H9 (cell line): ENCODE results near the gene AP2A2. TPM values are rescaled to one million over a fixed set of nuclear protein-coding genes. Genes with fewer than 3 reads are reported as not detected.

Source experiments
- DNase-seq: peaks from one replicate; pipeline ENCODE4 v3.0.0-alpha.2; 2017
- H2AFZ ChIP-seq: one replicate; pipeline ENCODE4 v1.6.1; 2013; ENCODE audit warnings: mild to moderate bottlenecking, low read length, control low read depth, moderate library complexity
- H2AK5ac ChIP-seq: 2 replicates; pipeline ENCODE4 v1.6.1; 2013; ENCODE audit warnings: low read length, control low read depth, mixed read lengths; ENCODE audit not compliant: insufficient read length
- H2BK120ac ChIP-seq: one replicate; pipeline ENCODE4 v1.6.1; 2013; ENCODE audit warnings: low read depth, mild to moderate bottlenecking, low read length, control low read depth, inconsistent platforms; ENCODE audit not compliant: poor library complexity, severe bottlenecking
- H2BK12ac ChIP-seq: 2 replicates; pipeline ENCODE4 v1.6.1; 2013; ENCODE audit warnings: low read length, control low read depth, mixed read lengths, low read depth; ENCODE audit not compliant: insufficient read length
- H2BK15ac ChIP-seq: 2 replicates; pipeline ENCODE4 v1.6.1; 2013; ENCODE audit warnings: low read depth, low read length, control low read depth
- H2BK20ac ChIP-seq: one replicate; pipeline ENCODE4 v1.6.1; 2013; ENCODE audit warnings: low read depth, mild to moderate bottlenecking, low read length, control low read depth, inconsistent platforms; ENCODE audit not compliant: poor library complexity, severe bottlenecking
- H2BK5ac ChIP-seq: 2 replicates; pipeline ENCODE4 v1.6.1; 2013; ENCODE audit warnings: low read length, control low read depth, mixed read lengths; ENCODE audit not compliant: insufficient read length
- H3K14ac ChIP-seq: 2 replicates; pipeline ENCODE4 v1.6.1; 2013; ENCODE audit warnings: low read length, control low read depth; ENCODE audit not compliant: insufficient read depth
- H3K18ac ChIP-seq: 2 replicates; pipeline ENCODE4 v1.6.1; 2013; ENCODE audit warnings: low read depth, mild to moderate bottlenecking, mixed read lengths, low read length, control low read depth; ENCODE audit not compliant: insufficient read length
- H3K23ac ChIP-seq: 2 replicates; pipeline ENCODE4 v1.6.1; 2013; ENCODE audit warnings: low read length, control low read depth, mixed read lengths, low read depth; ENCODE audit not compliant: insufficient read length
- H3K23me2 ChIP-seq: 2 replicates; pipeline ENCODE4 v1.6.1; 2013; ENCODE audit warnings: low read depth, mild to moderate bottlenecking, mixed read lengths, low read length, control low read depth; ENCODE audit not compliant: insufficient read length, poor library complexity, severe bottlenecking
- H3K27ac ChIP-seq: 2 replicates; pipeline ENCODE4 v1.5.1; 2013; ENCODE audit warnings: low read length, control low read depth, mixed read lengths, low read depth; ENCODE audit not compliant: insufficient read length
- H3K27me3 ChIP-seq: 2 replicates; pipeline ENCODE4 v1.6.1; 2013; ENCODE audit warnings: low read length, control low read depth, inconsistent platforms; ENCODE audit not compliant: insufficient read depth
- H3K4ac ChIP-seq: 2 replicates; pipeline ENCODE4 v1.6.1; 2013; ENCODE audit warnings: low read depth, mild to moderate bottlenecking, control low read depth, inconsistent platforms, low read length, moderate library complexity
- H3K4me1 ChIP-seq: 2 replicates; pipeline ENCODE4 v1.6.1; 2013; ENCODE audit warnings: low read length, control low read depth, inconsistent platforms; ENCODE audit not compliant: insufficient read depth
- H3K4me2 ChIP-seq: 2 replicates; pipeline ENCODE4 v1.6.1; 2013; ENCODE audit warnings: low read length, control low read depth, mixed read lengths; ENCODE audit not compliant: insufficient read length, insufficient read depth
- H3K56ac ChIP-seq: 2 replicates; pipeline ENCODE4 v1.6.1; 2013; ENCODE audit warnings: low read depth, mild to moderate bottlenecking, mixed read lengths, low read length, control low read depth; ENCODE audit not compliant: insufficient read length
- H3K79me1 ChIP-seq: 2 replicates; pipeline ENCODE4 v1.6.1; 2013; ENCODE audit warnings: low read depth, mild to moderate bottlenecking, moderate library complexity, low read length, control low read depth, inconsistent platforms; ENCODE audit not compliant: insufficient read depth, poor library complexity, severe bottlenecking
- H3K79me2 ChIP-seq: 2 replicates; pipeline ENCODE4 v1.6.1; 2013; ENCODE audit warnings: low read length, control low read depth, inconsistent platforms; ENCODE audit not compliant: insufficient read depth
- H3K9ac ChIP-seq: 2 replicates; pipeline ENCODE4 v1.6.1; 2013; ENCODE audit warnings: low read length, control low read depth, mixed read lengths; ENCODE audit not compliant: insufficient read length; ENCODE audit errors: extremely low read depth
- H3K9me3 ChIP-seq: one replicate; pipeline ENCODE4 v1.6.1; 2013; ENCODE audit warnings: low read depth, low read length, inconsistent platforms; ENCODE audit not compliant: control insufficient read depth
- H3T11ph ChIP-seq: one replicate; pipeline ENCODE4 v1.6.1; 2013; ENCODE audit warnings: mild to moderate bottlenecking, low read length, control low read depth, inconsistent platforms
- H4K20me1 ChIP-seq: one replicate; pipeline ENCODE4 v1.6.1; 2013; ENCODE audit not compliant: control insufficient read depth, insufficient read length, insufficient read depth
- H4K5ac ChIP-seq: 2 replicates; pipeline ENCODE4 v1.6.1; 2013; ENCODE audit warnings: low read depth, mild to moderate bottlenecking, mixed read lengths, low read length, control low read depth; ENCODE audit not compliant: insufficient read length
- H4K8ac ChIP-seq: replicated peaks from 2 replicates; pipeline ENCODE4 v1.6.1; 2013; ENCODE audit warnings: low read length, control low read depth, mixed read lengths, low read depth; ENCODE audit not compliant: insufficient read length
- H4K91ac ChIP-seq: 2 replicates; pipeline ENCODE4 v1.6.1; 2013; ENCODE audit warnings: low read depth, mild to moderate bottlenecking, moderate library complexity, mixed read lengths, low read length, control low read depth; ENCODE audit not compliant: insufficient read length
- H3K27ac Mint-ChIP-seq, 3 experiments: 2 replicates in 2 of 3; 3 replicates in 1 of 3; pipeline ENCODE4 v1.8.0; 2020 to 2021; ENCODE audit warnings: mixed read lengths in 3 of 3, mild to moderate bottlenecking in 1 of 3, moderate library complexity in 1 of 3
- H3K27me3 Mint-ChIP-seq: 2 replicates; pipeline ENCODE4 v1.8.0; 2021; ENCODE audit warnings: low read depth, mild to moderate bottlenecking, moderate library complexity, mixed read lengths
- H3K36me3 Mint-ChIP-seq, 3 experiments: 2 replicates in 2 of 3; 3 replicates in 1 of 3; pipeline ENCODE4 v1.8.0; 2020 to 2021; ENCODE audit warnings: low read depth in 3 of 3, mixed read lengths in 3 of 3; ENCODE audit not compliant: insufficient read depth in 1 of 3
- H3K4me1 Mint-ChIP-seq, 2 experiments: 2 replicates each; pipeline ENCODE4 v1.8.0; 2020; ENCODE audit warnings: mixed read lengths in 2 of 2
- H3K4me3 Mint-ChIP-seq, 2 experiments: 2 replicates in 1 of 2; 3 replicates in 1 of 2; pipeline ENCODE4 v1.8.0; 2020 to 2021; ENCODE audit warnings: mild to moderate bottlenecking in 2 of 2, mixed read lengths in 2 of 2, moderate library complexity in 1 of 2
- H3K9me3 Mint-ChIP-seq, 2 experiments: 2 replicates in 1 of 2; 3 replicates in 1 of 2; pipeline ENCODE4 v1.8.0; 2020; ENCODE audit warnings: mild to moderate bottlenecking in 2 of 2, mixed read lengths in 2 of 2, moderate library complexity in 1 of 2
- CTCF ChIP-seq: fragments of 200-600 bp; sonication (generic); conservative IDR thresholded peaks from 3 replicates; pipeline ENCODE4 v1.8.0; 2021; ENCODE audit warnings: antibody characterized with exemption, mild to moderate bottlenecking
- WGBS: extraction: QIAGEN DNeasy Blood & Tissue Kit; methylation state at CpG from one replicate; pipeline ENCODE4 v1.1.7; 2013; ENCODE audit warnings: missing lambda C conversion rate, low lambda C conversion rate, mixed read lengths; ENCODE audit not compliant: insufficient read length; ENCODE audit errors: extremely low coverage; 5-methylcytosine and 5-hydroxymethylcytosine counted together
- total RNA-seq: library from RNA; stranded (reverse); gene quantifications from 2 replicates; pipeline ENCODE4 v1.2.1, GENCODE V29; 2021

AP2A2 gene
- total RNA-seq, 1 experiment from 2014 or later: 53.7 TPM

- Histone ChIP-seq H2BK120ac (no peak overlapping the region), H3K79me2 (no peaks in the 10 kb centered on the region), H3K27ac (no peak overlapping the region), H4K5ac (no peak overlapping the region), H3K4me2 (no peak overlapping the region), H4K91ac (no peak overlapping the region), H3K23me2 (no peaks in the 10 kb centered on the region), H3K27me3 (no peaks in the 10 kb centered on the region), H3K79me1 (no peaks in the 10 kb centered on the region), H2BK5ac (no peak overlapping the region), H3K56ac (no peak overlapping the region), H3K9me3 (no peaks in the 10 kb centered on the region), H3K14ac (no peak overlapping the region), H2BK15ac (no peak overlapping the region), H3K4ac (no peak overlapping the region), H2AFZ (no peak overlapping the region), H2BK12ac (no peak overlapping the region), H3K9ac (no peak overlapping the region), H3T11ph (no peak overlapping the region), H2BK20ac (no peak overlapping the region), H4K20me1 (no peaks in the 10 kb centered on the region), H2AK5ac (no peak overlapping the region), H3K23ac (no peak overlapping the region), H3K4me1 (no peaks in the 10 kb centered on the region), H3K18ac (no peak overlapping the region), H4K8ac (no peak overlapping the region)
- no peaks in the 10 kb centered on the region for H3K9me3 Mint-ChIP-seq
- no peaks in the 10 kb centered on the region; a peak in 1 of 7 replicates for H3K36me3 Mint-ChIP-seq
- H3K4me1 Mint-ChIP-seq: no peaks in the 10 kb centered on the region
- no peaks in the 10 kb centered on the region for H3K27me3 Mint-ChIP-seq
- no peak overlapping the region for H3K4me3 Mint-ChIP-seq
- WGBS: no CpG with 5 or more reads among the region's 48 CpGs
- no peak for DNase-seq
- no peak for TF ChIP-seq CTCF
- no peak overlapping the region for H3K27ac Mint-ChIP-seq
These were observed 99.1 kb downstream of the AP2A2 start for GRCh38 chr11:1024597-1025409.
